ENCODE data around the gene KCNA2.

The KCNA2 gene

DNA sequence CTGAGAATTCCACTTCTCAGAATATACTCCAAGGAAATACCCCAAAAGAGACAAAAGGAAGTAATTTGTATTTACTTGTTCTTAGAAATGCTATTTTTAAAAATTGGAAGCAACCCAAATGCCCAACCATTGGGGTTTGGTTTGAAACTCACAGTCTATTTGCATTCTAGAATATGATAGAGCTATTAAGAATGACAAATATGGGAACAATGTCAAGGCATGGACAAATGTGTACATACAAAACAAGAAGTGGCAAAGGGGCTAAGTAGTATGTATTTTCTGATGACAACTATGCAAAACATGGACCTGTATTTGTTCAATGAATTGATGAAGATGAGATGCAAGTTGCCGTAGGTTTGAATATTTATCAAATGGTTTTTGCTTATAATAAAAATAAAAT, 32.8 kb downstream of the KCNA2 start:
- no peak for TF ChIP-seq ZNF433 (tag by site-specific recombination; IDR thresholded peaks at IDR 0.05; ENCODE audit: low read depth)
- TF ChIP-seq ZNF239 (tag by site-specific recombination; IDR thresholded peaks at IDR 0.05): no peak
- no peak for TF ChIP-seq ZNF777 (tag by site-specific recombination; IDR thresholded peaks at IDR 0.05; ENCODE audit: borderline replicate concordance)
- no peak for TF ChIP-seq KLF9 (tag by site-specific recombination; IDR thresholded peaks at IDR 0.05; ENCODE audit: low read depth)
- TF ChIP-seq ZXDB (tag by site-specific recombination; IDR thresholded peaks at IDR 0.05): no peak
- TF ChIP-seq OSR2 (tag by site-specific recombination; IDR thresholded peaks at IDR 0.05): no peak
- TF ChIP-seq, protein P1, sequence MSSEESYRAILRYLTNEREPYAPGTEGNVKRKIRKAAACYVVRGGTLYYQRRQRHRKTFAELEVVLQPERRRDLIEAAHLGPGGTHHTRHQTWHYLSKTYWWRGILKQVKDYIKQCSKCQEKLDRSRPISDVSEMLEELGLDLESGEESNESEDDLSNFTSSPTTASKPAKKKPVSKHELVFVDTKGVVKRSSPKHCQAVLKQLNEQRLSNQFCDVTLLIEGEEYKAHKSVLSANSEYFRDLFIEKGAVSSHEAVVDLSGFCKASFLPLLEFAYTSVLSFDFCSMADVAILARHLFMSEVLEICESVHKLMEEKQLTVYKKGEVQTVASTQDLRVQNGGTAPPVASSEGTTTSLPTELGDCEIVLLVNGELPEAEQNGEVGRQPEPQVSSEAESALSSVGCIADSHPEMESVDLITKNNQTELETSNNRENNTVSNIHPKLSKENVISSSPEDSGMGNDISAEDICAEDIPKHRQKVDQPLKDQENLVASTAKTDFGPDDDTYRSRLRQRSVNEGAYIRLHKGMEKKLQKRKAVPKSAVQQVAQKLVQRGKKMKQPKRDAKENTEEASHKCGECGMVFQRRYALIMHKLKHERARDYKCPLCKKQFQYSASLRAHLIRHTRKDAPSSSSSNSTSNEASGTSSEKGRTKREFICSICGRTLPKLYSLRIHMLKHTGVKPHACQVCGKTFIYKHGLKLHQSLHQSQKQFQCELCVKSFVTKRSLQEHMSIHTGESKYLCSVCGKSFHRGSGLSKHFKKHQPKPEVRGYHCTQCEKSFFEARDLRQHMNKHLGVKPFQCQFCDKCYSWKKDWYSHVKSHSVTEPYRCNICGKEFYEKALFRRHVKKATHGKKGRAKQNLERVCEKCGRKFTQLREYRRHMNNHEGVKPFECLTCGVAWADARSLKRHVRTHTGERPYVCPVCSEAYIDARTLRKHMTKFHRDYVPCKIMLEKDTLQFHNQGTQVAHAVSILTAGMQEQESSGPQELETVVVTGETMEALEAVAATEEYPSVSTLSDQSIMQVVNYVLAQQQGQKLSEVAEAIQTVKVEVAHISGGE (tag by site-specific recombination; conservative IDR thresholded peaks at IDR 0.05; ENCODE audit: low read depth): no peak
- TF ChIP-seq BCL11B (tag by site-specific recombination; IDR thresholded peaks at IDR 0.05; ENCODE audit: low read depth): no peak
- no peak for TF ChIP-seq GFI1B (tag by site-specific recombination; IDR thresholded peaks at IDR 0.05)
- no peak for TF ChIP-seq OVOL3 (tag by site-specific recombination; IDR thresholded peaks at IDR 0.05)
- TF ChIP-seq, protein P2, sequence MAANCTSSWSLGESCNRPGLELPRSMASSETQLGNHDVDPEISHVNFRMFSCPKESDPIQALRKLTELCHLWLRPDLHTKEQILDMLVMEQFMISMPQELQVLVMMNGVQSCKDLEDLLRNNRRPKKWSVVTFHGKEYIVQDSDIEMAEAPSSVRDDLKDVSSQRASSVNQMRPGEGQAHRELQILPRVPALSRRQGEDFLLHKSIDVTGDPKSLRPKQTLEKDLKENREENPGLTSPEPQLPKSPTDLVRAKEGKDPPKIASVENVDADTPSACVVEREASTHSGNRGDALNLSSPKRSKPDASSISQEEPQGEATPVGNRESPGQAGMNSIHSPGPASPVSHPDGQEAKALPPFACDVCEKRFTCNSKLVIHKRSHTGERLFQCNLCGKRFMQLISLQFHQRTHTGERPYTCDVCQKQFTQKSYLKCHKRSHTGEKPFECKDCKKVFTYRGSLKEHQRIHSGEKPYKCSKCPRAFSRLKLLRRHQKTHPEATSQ (tag by site-specific recombination; IDR thresholded peaks at IDR 0.05): no peak
- no peak for TF ChIP-seq ZNF530 (tag by site-specific recombination; IDR thresholded peaks at IDR 0.05; ENCODE audit: low read depth)
- TF ChIP-seq ZFHX2 (tag by site-specific recombination; conservative IDR thresholded peaks at IDR 0.05): no peak
- TF ChIP-seq ZNF529 (tag by site-specific recombination; IDR thresholded peaks at IDR 0.05; ENCODE audit: insufficient replicate concordance): no peak
- H3K4me3 ChIP-seq (ENCODE audit: low read depth, low read length): no peak overlapping the region
- H3K9me3 ChIP-seq (ENCODE audit: control insufficient read depth, insufficient read depth, low read depth, low read length): no peaks in the 10 kb centered on the region
- no peaks in the 10 kb centered on the region for H3K4me1 ChIP-seq (ENCODE audit: control insufficient read depth, insufficient read depth, low read length)
- ChIA-PET CTCF (interaction anchor here (1.1 to 2.1 kb wide), 3 partner anchors 9 to 193 kb away, joined by 3 to 14 read pairs (median 4); no protein-coding TSS in a partner anchor), POLR2A (no interaction called here)
- no peak overlapping the region for H3K27ac ChIP-seq (ENCODE audit: extremely low read depth, low read depth, low read length)
- H3K36me3 ChIP-seq (ENCODE audit: control insufficient read depth in 2 of 2, insufficient read depth in 1 of 2, low read length in 2 of 2): no peaks in the 10 kb centered on the region

DNA sequence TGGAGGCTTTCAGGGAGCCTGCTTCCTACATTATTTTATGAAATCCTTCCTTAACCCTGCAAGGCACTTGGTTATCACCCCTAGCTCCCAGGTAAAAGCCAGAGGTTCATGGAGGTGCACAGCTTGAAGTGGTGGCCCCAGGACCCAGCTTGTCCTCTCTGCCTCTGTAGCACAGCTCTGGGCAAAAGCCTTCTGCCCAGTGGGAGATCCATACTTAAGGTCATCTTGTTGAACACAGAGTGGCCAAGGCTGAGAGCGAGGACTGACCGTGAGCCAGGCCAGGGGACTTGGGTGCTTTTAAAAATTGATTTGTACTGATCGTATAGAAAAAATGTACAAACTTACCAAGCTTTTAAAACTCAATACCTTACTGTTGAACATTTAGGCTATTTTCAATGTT, 33.4 kb downstream of the KCNA2 start:
- H3K36me3 ChIP-seq (ENCODE audit: control insufficient read depth in 2 of 2, insufficient read depth in 1 of 2, low read length in 2 of 2): no peaks in the 10 kb centered on the region
- H3K4me1 ChIP-seq (ENCODE audit: control insufficient read depth, insufficient read depth, low read length): no peaks in the 10 kb centered on the region
- no peaks in the 10 kb centered on the region for H3K9me3 ChIP-seq (ENCODE audit: control insufficient read depth, insufficient read depth, low read depth, low read length)
- H3K27ac ChIP-seq (ENCODE audit: extremely low read depth, low read depth, low read length): no peak overlapping the region
- ChIA-PET POLR2A (no interaction called here), CTCF (interaction anchor here (1.1 to 2.1 kb wide), 4 partner anchors 10 to 193 kb away, joined by 3 to 14 read pairs (median 5); no protein-coding TSS in a partner anchor)
- H3K4me3 ChIP-seq (ENCODE audit: low read depth, low read length): no peak overlapping the region
- TF ChIP-seq, protein P3, sequence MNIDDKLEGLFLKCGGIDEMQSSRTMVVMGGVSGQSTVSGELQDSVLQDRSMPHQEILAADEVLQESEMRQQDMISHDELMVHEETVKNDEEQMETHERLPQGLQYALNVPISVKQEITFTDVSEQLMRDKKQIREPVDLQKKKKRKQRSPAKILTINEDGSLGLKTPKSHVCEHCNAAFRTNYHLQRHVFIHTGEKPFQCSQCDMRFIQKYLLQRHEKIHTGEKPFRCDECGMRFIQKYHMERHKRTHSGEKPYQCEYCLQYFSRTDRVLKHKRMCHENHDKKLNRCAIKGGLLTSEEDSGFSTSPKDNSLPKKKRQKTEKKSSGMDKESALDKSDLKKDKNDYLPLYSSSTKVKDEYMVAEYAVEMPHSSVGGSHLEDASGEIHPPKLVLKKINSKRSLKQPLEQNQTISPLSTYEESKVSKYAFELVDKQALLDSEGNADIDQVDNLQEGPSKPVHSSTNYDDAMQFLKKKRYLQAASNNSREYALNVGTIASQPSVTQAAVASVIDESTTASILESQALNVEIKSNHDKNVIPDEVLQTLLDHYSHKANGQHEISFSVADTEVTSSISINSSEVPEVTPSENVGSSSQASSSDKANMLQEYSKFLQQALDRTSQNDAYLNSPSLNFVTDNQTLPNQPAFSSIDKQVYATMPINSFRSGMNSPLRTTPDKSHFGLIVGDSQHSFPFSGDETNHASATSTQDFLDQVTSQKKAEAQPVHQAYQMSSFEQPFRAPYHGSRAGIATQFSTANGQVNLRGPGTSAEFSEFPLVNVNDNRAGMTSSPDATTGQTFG (tag by site-specific recombination; IDR thresholded peaks at IDR 0.05; ENCODE audit: borderline replicate concordance): no peak
- TF ChIP-seq YY1 (tag by site-specific recombination; IDR thresholded peaks at IDR 0.05) (no peak), OVOL3 (tag by site-specific recombination; IDR thresholded peaks at IDR 0.05) (no peak), ZNF626 (tag by site-specific recombination; IDR thresholded peaks at IDR 0.05) (no peak), ZNF514 (tag by site-specific recombination; IDR thresholded peaks at IDR 0.05) (no peak), GLI4 (tag by site-specific recombination; IDR thresholded peaks at IDR 0.05) (no peak), ZNF184 (tag by site-specific recombination; IDR thresholded peaks at IDR 0.05) (no peak), ZNF157 (tag by site-specific recombination; IDR thresholded peaks at IDR 0.05) (no peak)
- TF ChIP-seq, protein P4, sequence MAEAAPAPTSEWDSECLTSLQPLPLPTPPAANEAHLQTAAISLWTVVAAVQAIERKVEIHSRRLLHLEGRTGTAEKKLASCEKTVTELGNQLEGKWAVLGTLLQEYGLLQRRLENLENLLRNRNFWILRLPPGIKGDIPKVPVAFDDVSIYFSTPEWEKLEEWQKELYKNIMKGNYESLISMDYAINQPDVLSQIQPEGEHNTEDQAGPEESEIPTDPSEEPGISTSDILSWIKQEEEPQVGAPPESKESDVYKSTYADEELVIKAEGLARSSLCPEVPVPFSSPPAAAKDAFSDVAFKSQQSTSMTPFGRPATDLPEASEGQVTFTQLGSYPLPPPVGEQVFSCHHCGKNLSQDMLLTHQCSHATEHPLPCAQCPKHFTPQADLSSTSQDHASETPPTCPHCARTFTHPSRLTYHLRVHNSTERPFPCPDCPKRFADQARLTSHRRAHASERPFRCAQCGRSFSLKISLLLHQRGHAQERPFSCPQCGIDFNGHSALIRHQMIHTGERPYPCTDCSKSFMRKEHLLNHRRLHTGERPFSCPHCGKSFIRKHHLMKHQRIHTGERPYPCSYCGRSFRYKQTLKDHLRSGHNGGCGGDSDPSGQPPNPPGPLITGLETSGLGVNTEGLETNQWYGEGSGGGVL (tag by site-specific recombination; IDR thresholded peaks at IDR 0.05): no peak
- TF ChIP-seq, protein P5, sequence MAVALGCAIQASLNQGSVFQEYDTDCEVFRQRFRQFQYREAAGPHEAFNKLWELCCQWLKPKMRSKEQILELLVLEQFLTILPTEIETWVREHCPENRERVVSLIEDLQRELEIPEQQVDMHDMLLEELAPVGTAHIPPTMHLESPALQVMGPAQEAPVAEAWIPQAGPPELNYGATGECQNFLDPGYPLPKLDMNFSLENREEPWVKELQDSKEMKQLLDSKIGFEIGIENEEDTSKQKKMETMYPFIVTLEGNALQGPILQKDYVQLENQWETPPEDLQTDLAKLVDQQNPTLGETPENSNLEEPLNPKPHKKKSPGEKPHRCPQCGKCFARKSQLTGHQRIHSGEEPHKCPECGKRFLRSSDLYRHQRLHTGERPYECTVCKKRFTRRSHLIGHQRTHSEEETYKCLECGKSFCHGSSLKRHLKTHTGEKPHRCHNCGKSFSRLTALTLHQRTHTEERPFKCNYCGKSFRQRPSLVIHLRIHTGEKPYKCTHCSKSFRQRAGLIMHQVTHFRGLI (tag by site-specific recombination; IDR thresholded peaks at IDR 0.05): no peak
- TF ChIP-seq, protein P6, sequence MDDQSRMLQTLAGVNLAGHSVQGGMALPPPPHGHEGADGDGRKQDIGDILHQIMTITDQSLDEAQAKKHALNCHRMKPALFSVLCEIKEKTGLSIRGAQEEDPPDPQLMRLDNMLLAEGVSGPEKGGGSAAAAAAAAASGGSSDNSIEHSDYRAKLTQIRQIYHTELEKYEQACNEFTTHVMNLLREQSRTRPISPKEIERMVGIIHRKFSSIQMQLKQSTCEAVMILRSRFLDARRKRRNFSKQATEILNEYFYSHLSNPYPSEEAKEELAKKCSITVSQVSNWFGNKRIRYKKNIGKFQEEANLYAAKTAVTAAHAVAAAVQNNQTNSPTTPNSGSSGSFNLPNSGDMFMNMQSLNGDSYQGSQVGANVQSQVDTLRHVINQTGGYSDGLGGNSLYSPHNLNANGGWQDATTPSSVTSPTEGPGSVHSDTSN (CRISPR knock-in tag; IDR thresholded peaks at IDR 0.05): no peak
